ENCODE measurements around the gene SPEM1.

Gene SPEM1

DNA sequence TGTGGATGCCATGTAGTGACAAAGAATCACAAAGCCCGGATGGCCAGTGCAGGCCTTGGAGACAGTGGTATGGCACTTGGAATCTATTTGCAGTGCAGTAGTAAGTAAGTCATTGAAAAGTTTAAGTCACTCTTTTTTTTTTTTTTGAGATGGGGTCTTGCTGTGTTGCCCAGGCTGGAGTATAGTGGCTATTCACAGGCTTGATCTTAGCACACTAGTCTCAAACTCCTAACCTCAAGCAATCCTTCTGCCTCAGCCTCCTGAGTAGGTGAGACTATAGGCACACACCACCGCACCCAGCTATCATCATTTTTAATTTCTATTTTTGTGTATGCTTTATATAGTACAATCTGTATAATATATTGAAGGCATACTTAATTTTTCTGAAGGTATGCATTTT lies 21.5 kb upstream of the SPEM1 start:
- no peak for DNase-seq (ENCODE audit: low read depth in 2 of 2)

DNA sequence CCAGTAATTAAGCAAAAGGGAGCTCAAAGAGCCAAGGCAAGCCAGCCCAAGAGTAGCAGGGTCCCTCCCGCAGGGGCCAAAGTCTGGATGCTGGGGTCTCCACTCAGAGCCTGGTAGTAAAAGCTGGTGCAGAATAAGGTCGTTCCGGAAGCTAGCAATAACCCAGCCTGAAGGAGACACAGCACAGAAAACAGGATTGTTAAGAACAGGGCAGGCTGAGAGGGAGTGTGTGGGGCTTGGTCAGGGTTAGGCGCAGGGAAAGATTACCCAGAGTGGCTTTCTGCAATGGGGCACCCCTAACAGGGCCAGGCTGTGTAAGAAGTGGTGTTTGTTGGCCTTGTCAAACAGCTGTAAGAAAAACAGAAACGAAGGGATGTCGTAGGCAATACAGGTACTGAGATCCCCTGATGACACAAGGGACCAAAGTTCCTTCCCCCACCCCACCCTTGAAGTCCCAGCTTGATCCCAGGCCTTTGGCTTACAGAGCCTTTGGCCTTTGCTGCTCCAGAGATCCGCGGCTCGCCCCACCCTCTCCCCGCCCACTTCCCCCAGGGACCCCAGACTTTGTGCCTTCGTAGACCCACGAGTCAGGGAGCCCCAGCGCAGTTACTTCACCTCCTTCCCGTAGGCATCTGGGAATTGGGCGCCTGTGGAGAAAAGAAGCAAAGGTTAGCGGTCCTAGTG lies 16.9 kb upstream of the SPEM1 start:
- DNase-seq (ENCODE audit: low read depth in 2 of 2), result no peak

DNA sequence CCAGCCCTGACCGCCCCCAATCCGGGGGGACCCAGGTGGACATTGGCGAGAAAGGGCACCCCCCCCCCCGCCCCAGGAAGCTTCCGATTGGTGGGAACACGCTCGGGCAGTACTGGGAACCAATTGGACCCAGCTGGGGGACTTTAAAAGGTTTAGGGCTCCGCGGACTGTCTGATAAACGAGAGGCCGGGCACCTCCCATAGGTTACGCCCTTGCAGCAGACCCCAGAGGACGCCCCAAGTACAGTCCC lies 16.5 kb upstream of the SPEM1 start:
- peak in 1 of 2 experiments; percentile 18 for DNase-seq (ENCODE audit: low read depth in 2 of 2)

DNA sequence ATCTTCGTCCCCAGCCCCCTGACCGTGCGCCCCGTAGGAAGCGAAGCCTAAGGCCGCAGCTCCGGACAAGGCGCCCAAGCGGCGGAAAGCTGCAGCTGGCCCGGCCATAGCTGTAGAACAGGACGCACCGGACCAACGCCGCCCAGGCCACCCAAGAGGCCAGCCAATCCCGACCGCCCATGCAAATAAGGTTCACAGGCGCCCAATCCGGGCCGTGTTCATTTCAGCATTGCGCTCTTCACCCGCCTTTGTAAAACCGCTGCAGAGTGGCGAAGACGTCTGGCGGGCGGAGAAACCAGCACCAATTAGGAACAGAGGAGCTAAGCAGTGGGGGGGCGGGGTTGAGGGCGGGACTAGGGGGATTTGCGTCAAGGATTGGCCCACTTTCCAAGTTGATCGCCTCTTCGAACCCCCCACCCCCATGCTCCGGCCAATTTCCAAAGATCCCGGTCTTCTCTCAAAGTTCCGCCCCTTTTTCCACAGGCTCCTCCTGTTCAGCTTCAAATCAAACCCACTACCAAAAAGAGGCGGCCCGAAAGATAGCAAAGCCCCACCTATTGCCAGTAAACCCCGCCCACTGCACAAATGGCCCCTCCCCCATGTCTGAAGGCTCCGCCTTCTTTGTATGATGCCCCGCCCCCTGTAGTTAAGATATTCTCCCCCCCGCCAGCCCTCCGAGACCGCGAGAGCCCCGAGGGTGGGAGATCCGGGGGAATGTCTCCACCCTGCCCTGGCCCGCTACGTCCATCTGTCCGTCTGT lies 16.0 kb upstream of the SPEM1 start, which contains the start of gene TMEM256:
Gene TMEM256 (minus strand): TSS at position 121 of the 760 bp plus-strand sequence. CDS start 13 bp downstream, at position 108.
- peak; percentile 99 for DNase-seq (ENCODE audit: low read depth in 2 of 2)

DNA sequence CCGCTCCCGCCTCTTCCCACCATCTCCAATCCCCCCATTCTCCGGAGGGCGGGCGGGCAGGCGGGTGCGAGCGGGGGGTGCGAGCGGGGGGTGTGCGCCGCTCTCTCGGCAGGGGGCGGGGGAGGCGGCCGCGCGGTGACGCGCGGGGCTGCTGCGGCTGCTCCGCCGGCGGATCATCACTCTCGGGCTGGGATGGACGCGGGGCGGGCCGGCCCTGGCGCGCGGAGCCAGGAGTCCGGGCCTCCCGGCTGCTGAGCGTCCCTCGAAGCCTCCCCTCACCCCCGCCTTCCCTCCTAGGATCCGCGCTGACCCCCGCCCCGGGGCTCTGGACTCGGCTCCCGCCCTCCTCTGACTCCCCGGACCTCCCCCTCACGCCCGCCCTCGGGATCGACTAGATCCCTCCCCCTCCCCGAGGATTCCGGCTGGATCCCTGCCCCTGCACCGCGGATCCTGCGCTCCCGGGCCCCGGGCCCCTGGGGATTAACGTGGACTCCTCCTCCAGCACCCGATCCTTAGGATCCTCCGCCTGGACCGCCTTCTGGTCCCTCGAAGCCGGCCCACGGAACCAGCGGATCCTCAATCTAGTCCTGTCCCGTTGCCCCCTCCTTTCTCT lies 15.3 kb upstream of the SPEM1 start:
- DNase-seq (ENCODE audit: low read depth in 2 of 2), result no peak

DNA sequence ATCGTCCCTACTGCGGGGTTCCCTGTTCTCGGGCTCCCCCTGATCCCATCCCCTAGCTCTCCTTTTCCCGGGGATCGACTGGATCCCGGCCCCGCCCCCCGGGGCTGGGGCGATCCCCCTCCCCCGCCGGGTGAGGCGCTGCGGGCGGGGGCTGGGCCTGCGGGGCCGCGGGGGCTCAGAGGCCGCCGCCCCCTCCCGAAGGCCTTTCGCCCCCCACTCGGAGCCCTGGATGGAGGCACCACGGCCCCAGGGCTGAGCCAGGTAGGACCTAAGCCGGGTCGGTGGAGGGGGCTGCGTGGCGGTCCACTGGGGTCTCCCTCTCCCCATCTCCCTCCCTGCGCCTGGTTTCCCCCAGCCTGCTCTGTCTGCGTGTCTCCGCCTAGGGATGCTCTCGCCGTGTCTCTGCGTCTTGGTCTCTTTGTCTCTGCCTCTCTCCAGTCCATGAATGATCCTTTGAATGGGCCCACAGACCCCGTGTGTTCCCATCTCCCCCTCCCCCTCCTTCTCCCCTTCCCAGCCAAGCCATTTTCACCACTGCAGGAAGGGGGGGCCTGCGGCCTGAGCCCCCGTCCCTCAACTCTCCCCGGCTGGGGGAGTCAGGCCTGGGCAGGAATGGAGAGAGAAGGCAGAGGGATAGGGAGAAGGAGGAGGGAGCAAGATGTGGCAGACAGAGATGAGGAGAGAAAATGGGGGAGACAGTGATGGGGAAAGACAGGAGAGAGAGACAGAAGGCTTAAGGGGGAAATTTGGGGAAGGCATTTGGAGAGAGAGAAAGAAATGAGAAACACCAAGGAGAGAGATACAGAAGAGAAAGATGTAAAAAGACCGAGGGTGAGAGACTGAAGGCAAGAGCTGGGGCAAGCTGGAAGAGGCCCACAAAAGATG lies 14.5 kb upstream of the SPEM1 start:
- DNase-seq (ENCODE audit: low read depth in 2 of 2), result no peak

DNA sequence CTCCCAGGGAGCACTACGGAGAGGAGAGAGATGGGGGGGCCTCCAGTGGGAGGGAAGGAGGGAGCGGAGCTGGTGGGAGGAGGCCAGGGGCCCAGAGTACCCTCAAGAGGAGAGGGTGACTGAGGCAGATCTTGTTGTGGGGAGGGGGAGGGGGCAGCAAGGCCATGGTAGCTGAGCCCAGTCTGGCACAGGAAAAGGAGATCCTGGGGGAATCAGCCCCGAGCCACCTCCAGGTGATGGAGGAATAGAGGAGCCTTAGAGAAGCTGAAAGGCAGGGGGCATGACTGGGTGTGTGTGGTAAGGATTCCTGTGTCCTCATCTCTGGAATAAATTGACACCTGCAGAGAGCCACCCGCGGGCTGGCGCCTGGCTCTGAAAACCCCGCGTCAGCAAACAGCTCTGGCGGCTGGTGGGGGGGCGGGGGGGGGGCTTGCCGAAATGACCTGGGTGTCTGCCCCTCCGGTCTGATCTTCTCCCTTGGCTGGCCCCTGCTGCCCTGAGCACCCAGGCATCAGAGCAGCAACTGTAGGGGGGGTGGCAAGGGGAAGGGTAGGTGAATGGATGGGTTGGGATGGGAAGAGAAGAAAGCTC lies 13.8 kb upstream of the SPEM1 start:
- no peak for DNase-seq (ENCODE audit: low read depth in 2 of 2)

DNA sequence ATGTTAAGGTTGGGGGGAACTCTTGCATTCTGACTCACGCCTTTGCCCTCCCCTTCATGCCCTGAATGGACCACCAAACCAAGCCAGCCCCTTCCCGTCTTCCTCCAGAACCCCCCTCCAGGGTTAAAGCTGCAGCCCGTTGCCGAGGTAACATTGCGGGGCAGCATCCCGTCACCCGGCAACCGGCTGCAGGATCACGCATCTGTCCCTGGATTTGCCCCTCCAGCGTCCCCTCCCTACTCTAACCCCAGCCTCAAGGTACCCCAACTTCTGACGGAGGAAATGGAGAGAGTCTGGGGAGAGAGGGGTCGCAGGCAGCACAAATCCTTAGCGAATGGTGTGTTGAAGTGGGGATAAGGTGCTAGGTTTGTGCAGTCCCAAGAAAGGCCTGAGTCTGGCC lies 13.0 kb upstream of the SPEM1 start:
- DNase-seq (ENCODE audit: low read depth in 2 of 2), result no peak

DNA sequence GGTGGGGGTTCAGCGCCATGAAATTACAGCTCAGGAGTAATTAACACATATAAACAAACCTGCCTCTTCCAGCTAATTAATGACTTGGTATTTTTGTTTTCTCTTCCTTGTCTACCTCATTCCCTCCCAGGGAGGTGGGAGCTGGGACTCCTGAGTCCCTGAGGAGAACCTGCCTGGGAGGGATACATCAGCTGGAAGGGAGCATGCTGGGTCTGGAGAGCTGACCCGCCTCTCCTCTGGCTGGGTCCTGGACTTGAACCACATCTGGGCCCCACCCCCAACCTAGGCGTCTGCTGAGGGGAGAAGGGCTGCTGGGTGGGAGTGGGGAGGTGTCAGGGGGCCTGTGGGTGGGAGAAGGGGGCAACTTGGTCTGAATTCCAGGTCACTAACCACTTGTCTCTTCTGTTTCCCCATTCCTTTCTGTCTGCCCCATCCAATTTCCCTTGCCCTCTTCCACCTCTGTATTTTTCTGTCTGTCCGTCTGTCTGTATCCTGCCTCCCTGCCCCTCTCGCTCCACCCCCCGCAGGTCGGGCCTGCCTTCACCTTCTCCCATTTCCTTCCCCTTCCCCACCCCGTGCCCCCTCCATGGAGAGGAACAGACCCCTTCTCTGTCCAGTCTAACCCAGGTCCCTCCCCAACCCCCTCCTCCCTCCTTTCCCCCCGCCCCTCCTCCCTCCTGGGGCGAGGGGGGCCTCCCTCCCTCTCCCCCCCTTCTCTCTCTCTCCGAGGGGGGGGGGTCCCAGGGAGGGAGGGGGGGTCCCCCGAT lies 12.5 kb upstream of the SPEM1 start, which contains the start of gene NLGN2:
Gene NLGN2 (plus strand): TSS at position 361 of the 767 bp plus-strand sequence. CDS start 411 bp downstream, outside the sequence.
- no peak for DNase-seq (ENCODE audit: low read depth in 2 of 2)

DNA sequence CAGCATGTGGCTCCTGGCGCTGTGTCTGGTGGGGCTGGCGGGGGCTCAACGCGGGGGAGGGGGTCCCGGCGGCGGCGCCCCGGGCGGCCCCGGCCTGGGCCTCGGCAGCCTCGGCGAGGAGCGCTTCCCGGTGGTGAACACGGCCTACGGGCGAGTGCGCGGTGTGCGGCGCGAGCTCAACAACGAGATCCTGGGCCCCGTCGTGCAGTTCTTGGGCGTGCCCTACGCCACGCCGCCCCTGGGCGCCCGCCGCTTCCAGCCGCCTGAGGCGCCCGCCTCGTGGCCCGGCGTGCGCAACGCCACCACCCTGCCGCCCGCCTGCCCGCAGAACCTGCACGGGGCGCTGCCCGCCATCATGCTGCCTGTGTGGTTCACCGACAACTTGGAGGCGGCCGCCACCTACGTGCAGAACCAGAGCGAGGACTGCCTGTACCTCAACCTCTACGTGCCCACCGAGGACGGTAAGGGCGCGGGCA lies 11.8 kb upstream of the SPEM1 start:
- no peak for DNase-seq (ENCODE audit: low read depth in 2 of 2)

DNA sequence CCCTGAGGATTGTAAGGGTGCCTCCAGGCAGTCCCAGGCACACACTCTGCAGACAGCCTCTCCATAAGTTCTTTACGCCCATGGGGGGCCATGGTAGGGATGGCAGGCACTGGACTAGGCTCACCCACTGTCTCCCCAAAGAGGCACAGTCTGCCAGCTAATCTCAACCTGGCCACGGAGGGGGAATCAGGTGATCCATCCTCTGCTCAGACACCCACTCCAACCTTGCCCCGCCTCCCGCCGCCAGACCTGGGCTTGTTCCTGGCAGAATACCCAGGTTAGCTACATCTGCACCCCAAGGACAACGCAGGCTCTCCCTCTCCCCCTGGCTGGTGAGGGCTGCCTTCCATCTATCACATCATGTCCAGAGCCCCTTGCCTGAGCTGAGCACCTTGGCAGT lies 11.3 kb upstream of the SPEM1 start:
- DNase-seq (ENCODE audit: low read depth in 2 of 2), result no peak

DNA sequence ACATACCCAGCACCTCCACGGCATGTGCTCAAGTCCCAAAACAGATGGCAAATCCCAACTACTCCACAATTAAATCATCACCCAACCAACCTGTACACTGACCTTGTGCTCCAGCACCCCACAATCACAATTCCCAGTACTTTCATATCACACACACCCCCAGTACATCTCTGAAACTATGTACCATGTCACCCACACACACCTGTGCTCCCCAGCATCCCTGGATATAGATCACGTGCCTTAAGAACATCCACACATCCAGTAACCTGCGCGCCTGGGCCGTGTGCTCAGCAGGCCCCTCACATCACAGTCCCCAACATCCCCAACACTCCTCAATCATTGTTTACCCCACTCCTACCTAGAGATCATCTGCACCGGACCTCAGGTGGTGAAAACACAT lies 10.4 kb upstream of the SPEM1 start:
- no peak for DNase-seq (ENCODE audit: low read depth in 2 of 2)

DNA sequence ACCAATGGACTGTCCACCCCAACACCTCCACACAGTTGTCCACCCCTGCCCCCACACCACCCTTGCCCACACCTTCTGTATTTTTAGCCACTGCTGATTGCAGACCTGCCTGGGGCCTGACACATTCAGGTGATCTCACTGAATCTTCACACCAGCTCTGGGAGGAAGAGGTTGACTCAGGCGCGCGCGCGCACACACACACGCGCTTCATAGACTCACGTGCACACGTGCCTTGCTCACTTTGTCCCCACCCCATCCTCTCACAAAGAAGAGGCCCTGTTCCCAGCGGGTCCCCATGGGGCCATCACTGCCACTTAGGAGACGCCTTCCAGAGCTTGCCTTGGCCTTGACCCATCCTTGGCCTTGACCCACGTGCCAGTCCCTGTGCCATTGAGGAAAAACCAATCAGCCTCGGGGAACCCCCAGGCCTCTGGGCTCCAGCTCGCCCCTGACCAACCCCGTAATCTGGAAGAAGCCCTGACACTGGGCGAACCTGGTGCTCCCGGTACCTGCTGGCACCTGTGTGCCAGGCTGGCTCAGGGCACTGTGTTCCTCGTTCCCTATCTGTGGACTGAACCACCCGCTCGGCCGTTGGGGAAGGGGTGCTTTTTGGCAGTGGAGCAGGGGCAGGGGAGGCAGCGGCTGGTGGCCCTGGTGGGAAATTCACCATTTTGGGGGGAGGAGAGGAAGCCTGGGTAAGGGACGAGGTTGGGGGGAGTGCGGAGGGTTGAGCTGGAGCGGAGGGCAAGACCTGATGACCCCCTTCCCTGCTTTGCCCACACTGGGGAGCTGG lies 9.3 kb upstream of the SPEM1 start:
- no peak for DNase-seq (ENCODE audit: low read depth in 2 of 2)

DNA sequence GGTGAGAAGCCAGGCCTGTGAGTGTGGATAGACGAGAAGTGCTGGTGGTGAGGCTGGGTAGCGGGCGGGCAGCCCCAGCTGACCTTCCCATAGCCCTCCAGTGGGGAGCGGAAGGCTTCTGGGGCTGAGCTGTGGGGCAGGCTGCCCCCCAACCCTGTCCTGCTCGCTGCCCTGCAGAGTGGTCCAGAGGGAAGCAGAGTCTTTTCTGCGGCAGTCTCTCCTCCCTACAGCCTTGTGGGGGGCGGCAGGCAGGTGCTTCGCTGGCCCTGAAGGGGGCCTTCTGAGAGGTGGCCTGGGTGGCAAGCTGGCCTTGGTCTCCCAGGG lies 8.7 kb upstream of the SPEM1 start:
- DNase-seq (ENCODE audit: low read depth in 2 of 2), result no peak

DNA sequence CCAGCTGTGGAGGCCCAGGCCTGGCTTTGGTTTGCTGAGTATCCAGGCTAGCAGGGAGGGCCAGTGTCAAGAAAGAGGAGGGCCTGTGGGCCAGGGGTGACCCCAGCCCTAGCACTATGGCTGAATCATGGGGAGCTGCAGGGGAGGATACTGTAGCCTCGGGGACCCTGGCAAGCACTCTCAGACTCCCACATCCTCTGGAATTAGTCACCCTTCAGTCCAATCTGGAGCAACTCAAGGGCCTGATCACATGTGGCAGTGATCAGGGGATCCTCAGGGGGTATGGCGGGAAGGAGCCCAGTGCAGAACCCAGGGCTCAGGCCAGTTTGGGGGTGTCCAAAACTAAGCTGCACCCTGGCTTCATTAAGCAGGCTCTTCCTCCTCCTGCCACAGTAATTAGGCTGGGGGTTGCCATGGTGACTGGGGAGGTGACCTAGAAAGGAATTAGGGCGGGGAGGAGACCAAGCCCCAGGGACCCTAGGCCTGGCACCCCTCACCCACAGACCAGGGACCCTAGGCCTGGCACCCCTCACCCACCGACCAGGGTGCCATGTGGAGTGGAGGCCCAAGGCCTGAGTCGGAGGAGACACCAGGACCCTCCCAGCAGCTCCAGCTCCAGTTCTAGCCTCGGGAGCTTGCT lies 6.7 kb upstream of the SPEM1 start:
- no peak for DNase-seq (ENCODE audit: low read depth in 2 of 2)

DNA sequence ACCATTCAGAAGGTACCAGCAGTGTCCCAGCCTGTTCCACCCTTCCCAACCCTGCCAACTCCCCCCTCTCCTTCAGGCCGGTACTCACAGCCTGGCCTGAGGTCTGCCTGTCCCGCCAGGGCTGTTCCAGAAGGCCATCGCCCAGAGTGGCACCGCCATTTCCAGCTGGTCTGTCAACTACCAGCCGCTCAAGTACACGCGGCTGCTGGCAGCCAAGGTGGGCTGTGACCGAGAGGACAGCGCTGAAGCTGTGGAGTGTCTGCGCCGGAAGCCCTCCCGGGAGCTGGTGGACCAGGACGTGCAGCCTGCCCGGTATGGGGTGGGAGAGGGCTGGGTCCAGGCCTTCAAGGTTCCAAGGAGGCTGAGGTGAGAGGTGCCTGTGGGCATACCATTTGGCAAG lies 5.3 kb upstream of the SPEM1 start:
- DNase-seq (ENCODE audit: low read depth in 2 of 2), result no peak

DNA sequence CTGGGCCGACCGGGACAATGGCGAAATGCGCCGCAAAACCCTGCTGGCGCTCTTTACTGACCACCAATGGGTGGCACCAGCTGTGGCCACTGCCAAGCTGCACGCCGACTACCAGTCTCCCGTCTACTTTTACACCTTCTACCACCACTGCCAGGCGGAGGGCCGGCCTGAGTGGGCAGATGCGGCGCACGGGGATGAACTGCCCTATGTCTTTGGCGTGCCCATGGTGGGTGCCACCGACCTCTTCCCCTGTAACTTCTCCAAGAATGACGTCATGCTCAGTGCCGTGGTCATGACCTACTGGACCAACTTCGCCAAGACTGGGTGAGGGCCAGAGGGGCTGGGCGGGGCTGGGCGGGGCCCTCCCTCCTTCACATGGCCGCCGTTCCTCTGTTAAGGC lies 4.3 kb upstream of the SPEM1 start:
- no peak for DNase-seq (ENCODE audit: low read depth in 2 of 2)

DNA sequence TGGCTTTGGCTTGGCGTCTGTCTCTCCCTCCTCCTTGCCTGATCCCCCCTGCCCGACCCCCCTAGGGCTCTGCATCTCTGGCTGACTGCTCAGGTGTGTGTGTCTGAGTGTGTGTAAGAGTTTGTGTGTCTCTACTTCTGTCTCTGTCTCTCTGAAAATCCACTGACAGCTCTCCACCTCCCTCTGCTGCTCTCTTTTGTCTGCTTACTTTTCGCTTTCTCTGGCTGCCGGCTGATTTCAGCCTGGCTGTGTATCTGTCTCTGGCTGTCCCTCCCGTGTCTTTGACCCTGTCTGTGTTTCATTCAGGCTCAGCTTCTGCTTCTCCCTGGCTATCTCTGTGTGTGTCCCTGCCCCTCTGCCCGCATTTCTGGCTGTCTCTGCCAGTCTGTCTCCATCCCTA lies 3.8 kb upstream of the SPEM1 start:
- no peak for DNase-seq (ENCODE audit: low read depth in 2 of 2)

DNA sequence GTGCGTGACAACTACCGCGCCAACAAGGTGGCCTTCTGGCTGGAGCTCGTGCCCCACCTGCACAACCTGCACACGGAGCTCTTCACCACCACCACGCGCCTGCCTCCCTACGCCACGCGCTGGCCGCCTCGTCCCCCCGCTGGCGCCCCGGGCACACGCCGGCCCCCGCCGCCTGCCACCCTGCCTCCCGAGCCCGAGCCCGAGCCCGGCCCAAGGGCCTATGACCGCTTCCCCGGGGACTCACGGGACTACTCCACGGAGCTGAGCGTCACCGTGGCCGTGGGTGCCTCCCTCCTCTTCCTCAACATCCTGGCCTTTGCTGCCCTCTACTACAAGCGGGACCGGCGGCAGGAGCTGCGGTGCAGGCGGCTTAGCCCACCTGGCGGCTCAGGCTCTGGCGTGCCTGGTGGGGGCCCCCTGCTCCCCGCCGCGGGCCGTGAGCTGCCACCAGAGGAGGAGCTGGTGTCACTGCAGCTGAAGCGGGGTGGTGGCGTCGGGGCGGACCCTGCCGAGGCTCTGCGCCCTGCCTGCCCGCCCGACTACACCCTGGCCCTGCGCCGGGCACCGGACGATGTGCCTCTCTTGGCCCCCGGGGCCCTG lies 3.0 kb upstream of the SPEM1 start:
- no peak for DNase-seq (ENCODE audit: low read depth in 2 of 2)
